Endothelial cell of coronary artery (primary cell): ENCODE measurements around the gene OR52D1. TPM values are rescaled to one million over a fixed set of nuclear protein-coding genes. Genes with fewer than 3 reads are reported as not detected.

Source experiments
- total RNA-seq: library from RNA; depleted of rRNA; stranded (reverse); fragments of >200 nt; gene quantifications from 2 replicates; pipeline ENCODE4 v1.2.3, GENCODE V29; 2014

OR52D1 gene
- not detected in 2 replicates for total RNA-seq

GRCh38 chr11:5488385-5488784 is at the start of gene OR52D1:
TSS of gene OR52D1 (plus strand) at chr11:5488685. CDS start at chr11:5488707, 22 bp downstream.

GRCh38 chr11:5441414-5441813 is 47.1 kb upstream of the OR52D1 start, which contains the start of gene OR51I1:
TSS of gene OR51I1 (minus strand) at chr11:5441514. CDS start at chr11:5441514, 0 bp downstream.

GRCh38 chr11:5449023-5449422 is 39.5 kb upstream of the OR52D1 start, which contains the start of gene OR51I2:
TSS of gene OR51I2 (plus strand) at chr11:5449323. CDS start at chr11:5453489, 4,166 bp downstream.

GRCh38 chr11:5509803-5510202 is 21.3 kb downstream of the OR52D1 start, which contains the start of gene UBQLN3:
TSS of gene UBQLN3 (minus strand) at chr11:5509957. CDS start at chr11:5509558, 399 bp downstream.

GRCh38 chr11:5516599-5516998 is 28.1 kb downstream of the OR52D1 start, which contains the start of gene UBQLNL:
TSS of gene UBQLNL (minus strand) at chr11:5516699. CDS start at chr11:5516441, 258 bp downstream.

Other genes with a start within 250 kb of the OR52D1 start
- gene HBG1, start 238.8 kb upstream of the OR52D1 start, total RNA-seq = not detected in 2 replicates
- 0.18 TPM in 1 of 2 replicates, not detected in the other for gene HBG2, start 233.9 kb upstream of the OR52D1 start, total RNA-seq
- gene HBE1, start 218.7 kb upstream of the OR52D1 start, total RNA-seq = 0.18 TPM in 1 of 2 replicates, not detected in the other
- not detected in 2 replicates for gene OR51B4, start 186.7 kb upstream of the OR52D1 start, total RNA-seq
- not detected in 2 replicates for gene OR51B2, start 164.4 kb upstream of the OR52D1 start, total RNA-seq
- not detected in 2 replicates for gene OR51B5, start 145.2 kb upstream of the OR52D1 start, total RNA-seq
- gene OR51B6, start 137.2 kb upstream of the OR52D1 start, total RNA-seq = not detected in 2 replicates
- not detected in 2 replicates for gene OR51M1, start 104.9 kb upstream of the OR52D1 start, total RNA-seq
- gene OR51Q1, start 66.6 kb upstream of the OR52D1 start, total RNA-seq = not detected in 2 replicates
- gene OR51I1, start 47.2 kb upstream of the OR52D1 start, total RNA-seq = not detected in 2 replicates
- gene OR51I2, start 39.4 kb upstream of the OR52D1 start, total RNA-seq = not detected in 2 replicates
- 0.09 TPM in 1 of 2 replicates, not detected in the other for gene UBQLN3, start 21.3 kb downstream of the OR52D1 start, total RNA-seq
- gene UBQLNL, start 28.0 kb downstream of the OR52D1 start, total RNA-seq = under 0.01 TPM in 1 of 2 replicates, not detected in the other
- gene OR52H1, start 59.9 kb downstream of the OR52D1 start, total RNA-seq = 0.18 and 0.19 TPM in 2 replicates
- not detected in 2 replicates for gene OR52B6, start 92.2 kb downstream of the OR52D1 start, total RNA-seq
- 0.81 and 1.2 TPM in 2 replicates for gene TRIM6, start 108.0 kb downstream of the OR52D1 start, total RNA-seq
- gene TRIM34, start 136.3 kb downstream of the OR52D1 start, total RNA-seq = 7.8 and 14.8 TPM in 2 replicates
- 57.2 and 79.3 TPM in 2 replicates for gene TRIM5, start 196.4 kb downstream of the OR52D1 start, total RNA-seq
- 107 and 112 TPM in 2 replicates for gene TRIM22, start 201.1 kb downstream of the OR52D1 start, total RNA-seq
- gene OR56B1, start 247.8 kb downstream of the OR52D1 start, total RNA-seq = not detected in 2 replicates